DMS79 treated with DMSO at 0.1 percent for 48 hours (cell line): ENCODE measurements around the gene RASGRP2.

ENCODE experiments used
- DNase-seq: peaks from one replicate; lab custom pipeline; 2025; lab: John Stamatoyannopoulos, UW

RASGRP2 gene

GRCh38 chr11:64743591-64744543 is at the start of gene RASGRP2:
Gene RASGRP2 (minus strand): TSS chr11:64744142. CDS start chr11:64742866, 1,276 bp downstream.
- no peak for DNase-seq

GRCh38 chr11:64792482-64792881 is 48.5 kb upstream of the RASGRP2 start:
- no peak for DNase-seq

GRCh38 chr11:64791781-64792291 is 47.9 kb upstream of the RASGRP2 start:
- DNase-seq: no peak

- DNase-seq: no peak
Observed at GRCh38 chr11:64790205-64791095, 46.5 kb upstream of the RASGRP2 start.

GRCh38 chr11:64789331-64790204 is 45.6 kb upstream of the RASGRP2 start:
- DNase-seq: no peak

- no peak for DNase-seq
Observed at GRCh38 chr11:64788321-64789215, 44.6 kb upstream of the RASGRP2 start.

GRCh38 chr11:64787526-64788320 is 43.8 kb upstream of the RASGRP2 start:
- no peak for DNase-seq

- DNase-seq: no peak
Observed at GRCh38 chr11:64786308-64786707, 42.4 kb upstream of the RASGRP2 start.

- DNase-seq: no peak
Observed at GRCh38 chr11:64784813-64785581, 41.1 kb upstream of the RASGRP2 start.

- DNase-seq: peak; percentile 99
Observed at GRCh38 chr11:64778473-64779298, 34.7 kb upstream of the RASGRP2 start, which contains the start of gene SF1. Gene SF1 (minus strand): TSS chr11:64778542. CDS start chr11:64778392, 150 bp downstream.

- DNase-seq: no peak
Observed at GRCh38 chr11:64778223-64778472, 34.2 kb upstream of the RASGRP2 start.

- DNase-seq: peak; percentile 56
Observed at GRCh38 chr11:64777449-64778222, 33.7 kb upstream of the RASGRP2 start.

GRCh38 chr11:64776875-64777274 is 32.9 kb upstream of the RASGRP2 start:
- no peak for DNase-seq

GRCh38 chr11:64776425-64776824 is 32.5 kb upstream of the RASGRP2 start:
- DNase-seq: no peak

GRCh38 chr11:64774144-64774543 is 30.2 kb upstream of the RASGRP2 start:
- no peak for DNase-seq

GRCh38 chr11:64772303-64773018 is 28.5 kb upstream of the RASGRP2 start:
- DNase-seq: no peak

GRCh38 chr11:64771861-64772260 is 27.9 kb upstream of the RASGRP2 start:
- no peak for DNase-seq
